ENCODE results near the gene GTF3C1.

GTF3C1 gene

GRCh38 chr16:27528294-27528693 is 21.4 kb downstream of the GTF3C1 start:
- H3K4me3 ChIP-seq (ENCODE audit: low read depth, low read length), result no peak overlapping the region
- DNase-seq (ENCODE audit: low read depth), result no peak
- TF ChIP-seq, protein P1, sequence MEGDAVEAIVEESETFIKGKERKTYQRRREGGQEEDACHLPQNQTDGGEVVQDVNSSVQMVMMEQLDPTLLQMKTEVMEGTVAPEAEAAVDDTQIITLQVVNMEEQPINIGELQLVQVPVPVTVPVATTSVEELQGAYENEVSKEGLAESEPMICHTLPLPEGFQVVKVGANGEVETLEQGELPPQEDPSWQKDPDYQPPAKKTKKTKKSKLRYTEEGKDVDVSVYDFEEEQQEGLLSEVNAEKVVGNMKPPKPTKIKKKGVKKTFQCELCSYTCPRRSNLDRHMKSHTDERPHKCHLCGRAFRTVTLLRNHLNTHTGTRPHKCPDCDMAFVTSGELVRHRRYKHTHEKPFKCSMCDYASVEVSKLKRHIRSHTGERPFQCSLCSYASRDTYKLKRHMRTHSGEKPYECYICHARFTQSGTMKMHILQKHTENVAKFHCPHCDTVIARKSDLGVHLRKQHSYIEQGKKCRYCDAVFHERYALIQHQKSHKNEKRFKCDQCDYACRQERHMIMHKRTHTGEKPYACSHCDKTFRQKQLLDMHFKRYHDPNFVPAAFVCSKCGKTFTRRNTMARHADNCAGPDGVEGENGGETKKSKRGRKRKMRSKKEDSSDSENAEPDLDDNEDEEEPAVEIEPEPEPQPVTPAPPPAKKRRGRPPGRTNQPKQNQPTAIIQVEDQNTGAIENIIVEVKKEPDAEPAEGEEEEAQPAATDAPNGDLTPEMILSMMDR (IDR thresholded peaks at IDR 0.05; ENCODE audit: low read depth, low read length, missing control alignments), result no peak

- TF ChIP-seq, protein P1 (IDR thresholded peaks at IDR 0.05; ENCODE audit: low read depth, low read length, missing control alignments), result no peak
- no peak overlapping the region for H3K4me3 ChIP-seq (ENCODE audit: low read depth, low read length)
- no peak for DNase-seq (ENCODE audit: low read depth)
Measured at GRCh38 chr16:27526180-27526579, 23.5 kb downstream of the GTF3C1 start.

DNA sequence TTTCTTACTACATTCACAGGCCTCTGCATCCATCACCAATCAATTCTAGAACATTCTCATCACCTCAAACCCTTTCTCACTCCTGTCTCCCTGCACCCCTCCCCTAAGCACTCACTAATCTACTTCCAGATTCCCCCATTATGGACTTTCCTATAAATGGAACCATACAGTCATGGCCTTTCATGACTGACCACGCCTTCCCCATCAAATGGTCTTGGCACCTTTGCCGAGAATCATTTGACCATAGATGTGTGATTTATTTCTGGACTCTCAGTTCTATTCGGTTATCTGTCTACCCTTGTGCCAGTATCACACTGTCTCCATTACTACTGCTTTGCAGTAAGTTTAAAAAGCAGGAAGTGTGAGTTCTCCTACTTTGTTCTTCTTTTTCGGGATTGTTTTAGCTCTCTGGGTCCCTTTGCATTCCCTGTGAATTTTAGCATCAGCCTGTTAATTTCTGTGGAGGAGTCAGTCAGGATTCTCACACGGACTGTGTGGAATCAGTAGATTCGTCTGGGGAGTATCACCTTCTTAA is 27.5 kb downstream of the GTF3C1 start:
- no peak for DNase-seq (ENCODE audit: low read depth)
- TF ChIP-seq, protein P1 (IDR thresholded peaks at IDR 0.05; ENCODE audit: low read depth, low read length, missing control alignments), result no peak
- H3K4me3 ChIP-seq (ENCODE audit: low read depth, low read length), result no peak overlapping the region

DNA sequence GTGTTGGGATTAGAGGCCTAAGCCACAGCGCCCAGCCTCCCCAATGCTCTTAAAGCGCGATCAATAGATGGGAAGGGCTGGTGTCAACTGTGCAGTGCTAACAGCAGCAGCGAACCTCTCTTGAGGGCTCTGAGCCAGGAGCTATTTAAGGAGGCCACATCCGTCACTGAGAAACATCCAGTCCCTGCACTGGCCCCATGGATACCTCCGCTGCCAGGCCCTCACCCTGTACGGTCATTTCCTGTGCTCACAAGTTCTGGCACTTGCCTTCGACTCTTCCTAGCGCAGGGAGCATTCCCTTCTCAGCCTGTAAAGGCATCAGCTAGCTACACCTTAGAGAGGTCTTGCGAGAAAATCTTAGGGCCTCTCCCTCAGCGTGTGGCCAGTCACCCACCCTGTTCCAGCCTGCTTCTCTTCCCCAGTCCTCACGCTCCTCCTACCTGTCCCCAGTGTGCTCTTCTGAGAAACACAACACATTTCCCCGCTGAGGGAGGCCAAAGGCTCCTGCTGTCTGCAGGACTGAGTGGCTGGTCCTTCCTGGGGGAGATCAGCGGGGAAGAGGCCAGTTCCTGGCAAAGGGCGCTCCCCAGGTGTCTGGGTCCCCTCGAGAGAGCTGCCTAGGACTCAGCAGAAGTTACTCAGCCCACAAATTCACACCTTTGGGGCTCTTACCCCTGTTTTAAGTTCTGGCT is 28.6 kb downstream of the GTF3C1 start:
- H3K4me3 ChIP-seq (ENCODE audit: low read depth, low read length), result no peak overlapping the region
- TF ChIP-seq, protein P1 (IDR thresholded peaks at IDR 0.05; ENCODE audit: low read depth, low read length, missing control alignments), result no peak
- DNase-seq (ENCODE audit: low read depth), result no peak

DNA sequence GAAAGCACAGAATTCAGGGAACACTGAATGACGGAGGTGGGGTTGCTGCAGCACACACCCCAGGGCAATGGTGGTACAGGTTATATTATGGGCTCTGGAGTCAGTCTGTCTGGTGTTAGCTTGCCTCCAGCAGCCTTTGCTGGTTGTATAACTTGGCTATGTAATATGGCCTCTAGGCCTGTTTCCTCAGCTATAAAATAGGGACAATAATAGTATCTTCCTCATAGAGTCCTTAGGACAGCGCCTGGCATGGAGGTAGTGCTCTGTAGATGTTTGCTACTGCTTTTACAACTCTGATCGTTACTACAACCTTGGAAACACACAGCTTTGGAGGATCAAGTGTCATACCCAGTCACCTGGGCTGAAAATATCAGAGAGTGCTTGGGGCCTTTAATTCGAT is 31.5 kb downstream of the GTF3C1 start:
- DNase-seq (ENCODE audit: low read depth), result no peak
- TF ChIP-seq, protein P1 (IDR thresholded peaks at IDR 0.05; ENCODE audit: low read depth, low read length, missing control alignments), result no peak
- H3K4me3 ChIP-seq (ENCODE audit: low read depth, low read length), result no peak overlapping the region

DNA sequence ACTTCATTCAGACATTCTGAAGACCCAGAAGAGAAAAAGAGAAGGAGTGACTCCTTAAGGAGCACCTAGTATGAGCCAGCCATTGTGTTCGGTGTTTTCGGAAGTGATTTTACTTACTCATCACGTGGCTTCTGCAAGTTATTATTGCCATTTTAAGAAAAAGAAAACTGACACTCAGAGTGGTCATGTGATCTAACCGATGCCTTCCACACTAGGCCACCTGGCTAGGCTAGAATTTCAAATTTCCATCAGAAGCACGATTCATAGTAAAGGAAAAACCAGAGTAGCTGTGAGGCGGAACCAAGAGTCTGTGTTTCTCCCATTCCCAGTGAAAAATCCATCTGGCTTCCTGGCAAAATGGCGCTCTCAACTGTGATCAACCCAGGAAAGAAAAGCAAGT is 32.0 kb downstream of the GTF3C1 start:
- no peak for DNase-seq (ENCODE audit: low read depth)
- no peak overlapping the region for H3K4me3 ChIP-seq (ENCODE audit: low read depth, low read length)
- TF ChIP-seq, protein P1 (IDR thresholded peaks at IDR 0.05; ENCODE audit: low read depth, low read length, missing control alignments), result no peak

GRCh38 chr16:27516365-27516764 is 33.3 kb downstream of the GTF3C1 start:
- TF ChIP-seq, protein P1 (IDR thresholded peaks at IDR 0.05; ENCODE audit: low read depth, low read length, missing control alignments), result no peak
- DNase-seq (ENCODE audit: low read depth), result no peak
- no peak overlapping the region for H3K4me3 ChIP-seq (ENCODE audit: low read depth, low read length)
